HFFc6 (cell line): ENCODE data around the gene AATK. TPM values are rescaled to one million over a fixed set of nuclear protein-coding genes. Genes with fewer than 3 reads are reported as not detected.

Experiments
- DNase-seq: peaks from one replicate; pipeline ENCODE4 v3.0.0-alpha.2; 2018
- H3K27ac Mint-ChIP-seq: 2 replicates; pipeline ENCODE4 v1.8.0; 2020; ENCODE audit warnings: mild to moderate bottlenecking, mixed read lengths
- H3K27me3 Mint-ChIP-seq: 2 replicates; pipeline ENCODE4 v1.8.0; 2021; ENCODE audit warnings: mild to moderate bottlenecking, moderate library complexity, mixed read lengths; ENCODE audit not compliant: insufficient read depth
- H3K36me3 Mint-ChIP-seq: 2 replicates; pipeline ENCODE4 v1.8.0; 2021; ENCODE audit warnings: low read depth, mixed read lengths
- H3K4me1 Mint-ChIP-seq: 2 replicates; pipeline ENCODE4 v1.8.0; 2020; ENCODE audit warnings: low read depth, mixed read lengths
- H3K4me3 Mint-ChIP-seq: 2 replicates; pipeline ENCODE4 v1.8.0; 2020; ENCODE audit warnings: mild to moderate bottlenecking, moderate library complexity, mixed read lengths
- H3K9me3 Mint-ChIP-seq: 2 replicates; pipeline ENCODE4 v1.8.0; 2020; ENCODE audit warnings: mild to moderate bottlenecking, mixed read lengths
- total RNA-seq, 6 experiments: library from RNA; stranded (reverse); fragmentation: NEBNext Ultra II Directional; extraction: Animal tissue kit (Norgen Biotek cat#: 25700); gene quantifications; 2 replicates in 1 of 6; 3 replicates in 5 of 6; pipeline ENCODE4 v1.2.3, GENCODE V29; 2021
- TF ChIP-seq, protein P1 (sequence below): fragments of 200-600 bp; sonication (generic); IDR thresholded peaks from 2 replicates; pipeline ENCODE4 v1.5.0; 2021; ENCODE audit warnings: antibody characterized with exemption, mild to moderate bottlenecking

AATK gene
- total RNA-seq, 6 experiments from 2014 or later, result 0.15 to 0.59 (median 0.38) TPM

DNA sequence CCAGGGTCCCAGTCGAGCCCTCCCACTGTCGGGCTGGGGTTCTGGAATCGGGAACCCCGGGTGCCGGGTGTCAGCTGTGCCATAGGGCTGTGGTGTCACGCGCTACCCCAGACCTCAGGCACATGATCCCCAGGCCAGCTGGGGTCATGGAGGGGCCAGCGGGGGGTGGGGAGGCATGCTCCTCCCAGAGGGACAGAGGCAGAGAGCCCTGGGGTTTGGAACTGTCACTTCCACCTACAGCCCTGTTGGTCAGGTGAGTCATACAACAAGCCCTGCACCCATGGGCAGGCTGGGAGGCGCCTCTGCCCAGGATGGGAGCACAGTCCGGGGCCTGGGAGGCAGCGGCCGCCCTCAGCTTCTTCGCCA lies 68.1 kb downstream of the AATK start:
- Mint-ChIP-seq H3K36me3 (no peaks in the 10 kb centered on the region), H3K4me1 (peaks cover 42% of the 10 kb centered on the region), H3K4me3 (no peak overlapping the region; the same call in 1 of the 2 replicates), H3K27ac (peak overlapping the region; percentile 91), H3K27me3 (peaks cover 3% of the 10 kb centered on the region; the same call in 1 of the 2 replicates), H3K9me3 (no peaks in the 10 kb centered on the region)
- peak; percentile 10 for DNase-seq
- TF ChIP-seq, protein P1, sequence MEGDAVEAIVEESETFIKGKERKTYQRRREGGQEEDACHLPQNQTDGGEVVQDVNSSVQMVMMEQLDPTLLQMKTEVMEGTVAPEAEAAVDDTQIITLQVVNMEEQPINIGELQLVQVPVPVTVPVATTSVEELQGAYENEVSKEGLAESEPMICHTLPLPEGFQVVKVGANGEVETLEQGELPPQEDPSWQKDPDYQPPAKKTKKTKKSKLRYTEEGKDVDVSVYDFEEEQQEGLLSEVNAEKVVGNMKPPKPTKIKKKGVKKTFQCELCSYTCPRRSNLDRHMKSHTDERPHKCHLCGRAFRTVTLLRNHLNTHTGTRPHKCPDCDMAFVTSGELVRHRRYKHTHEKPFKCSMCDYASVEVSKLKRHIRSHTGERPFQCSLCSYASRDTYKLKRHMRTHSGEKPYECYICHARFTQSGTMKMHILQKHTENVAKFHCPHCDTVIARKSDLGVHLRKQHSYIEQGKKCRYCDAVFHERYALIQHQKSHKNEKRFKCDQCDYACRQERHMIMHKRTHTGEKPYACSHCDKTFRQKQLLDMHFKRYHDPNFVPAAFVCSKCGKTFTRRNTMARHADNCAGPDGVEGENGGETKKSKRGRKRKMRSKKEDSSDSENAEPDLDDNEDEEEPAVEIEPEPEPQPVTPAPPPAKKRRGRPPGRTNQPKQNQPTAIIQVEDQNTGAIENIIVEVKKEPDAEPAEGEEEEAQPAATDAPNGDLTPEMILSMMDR, result no peak

- peak overlapping the region; percentile 78 for H3K4me3 Mint-ChIP-seq
These were observed 68.7 kb downstream of the AATK start for GRCh38 chr17:81097134-81097942.

GRCh38 chr17:81096741-81097133 lies 69.3 kb downstream of the AATK start:
- no peaks in the 10 kb centered on the region for H3K36me3 Mint-ChIP-seq
- peaks cover 3% of the 10 kb centered on the region; the same call in 1 of the 2 replicates for H3K27me3 Mint-ChIP-seq
- H3K27ac Mint-ChIP-seq, result peak overlapping the region; percentile 98
- H3K9me3 Mint-ChIP-seq, result no peaks in the 10 kb centered on the region
- H3K4me1 Mint-ChIP-seq, result peaks cover 42% of the 10 kb centered on the region
- peak overlapping the region; percentile 20; the same call in 1 of the 2 replicates for H3K4me3 Mint-ChIP-seq
- no peak for DNase-seq
- TF ChIP-seq, protein P1, result no peak

More at GRCh38 chr17:81097134-81097942, 68.7 kb downstream of the AATK start:
- no peaks in the 10 kb centered on the region for H3K9me3 Mint-ChIP-seq
- peak overlapping the region; percentile 98 for H3K27ac Mint-ChIP-seq
- peaks cover 42% of the 10 kb centered on the region for H3K4me1 Mint-ChIP-seq
- no peaks in the 10 kb centered on the region for H3K36me3 Mint-ChIP-seq
- TF ChIP-seq, protein P1, result peak; percentile 88
- peaks cover 3% of the 10 kb centered on the region; the same call in 1 of the 2 replicates for H3K27me3 Mint-ChIP-seq
- DNase-seq, result peak; percentile 61

GRCh38 chr17:81095383-81095762 lies 70.6 kb downstream of the AATK start:
- peak overlapping the region; percentile 53; the same call in 1 of the 2 replicates for H3K4me3 Mint-ChIP-seq
- peaks cover 3% of the 10 kb centered on the region; the same call in 1 of the 2 replicates for H3K27me3 Mint-ChIP-seq
- TF ChIP-seq, protein P1, result no peak
- peak overlapping the region; percentile 98 for H3K27ac Mint-ChIP-seq
- no peaks in the 10 kb centered on the region for H3K36me3 Mint-ChIP-seq
- DNase-seq, result no peak
- no peaks in the 10 kb centered on the region for H3K9me3 Mint-ChIP-seq
- H3K4me1 Mint-ChIP-seq, result peaks cover 42% of the 10 kb centered on the region

DNA sequence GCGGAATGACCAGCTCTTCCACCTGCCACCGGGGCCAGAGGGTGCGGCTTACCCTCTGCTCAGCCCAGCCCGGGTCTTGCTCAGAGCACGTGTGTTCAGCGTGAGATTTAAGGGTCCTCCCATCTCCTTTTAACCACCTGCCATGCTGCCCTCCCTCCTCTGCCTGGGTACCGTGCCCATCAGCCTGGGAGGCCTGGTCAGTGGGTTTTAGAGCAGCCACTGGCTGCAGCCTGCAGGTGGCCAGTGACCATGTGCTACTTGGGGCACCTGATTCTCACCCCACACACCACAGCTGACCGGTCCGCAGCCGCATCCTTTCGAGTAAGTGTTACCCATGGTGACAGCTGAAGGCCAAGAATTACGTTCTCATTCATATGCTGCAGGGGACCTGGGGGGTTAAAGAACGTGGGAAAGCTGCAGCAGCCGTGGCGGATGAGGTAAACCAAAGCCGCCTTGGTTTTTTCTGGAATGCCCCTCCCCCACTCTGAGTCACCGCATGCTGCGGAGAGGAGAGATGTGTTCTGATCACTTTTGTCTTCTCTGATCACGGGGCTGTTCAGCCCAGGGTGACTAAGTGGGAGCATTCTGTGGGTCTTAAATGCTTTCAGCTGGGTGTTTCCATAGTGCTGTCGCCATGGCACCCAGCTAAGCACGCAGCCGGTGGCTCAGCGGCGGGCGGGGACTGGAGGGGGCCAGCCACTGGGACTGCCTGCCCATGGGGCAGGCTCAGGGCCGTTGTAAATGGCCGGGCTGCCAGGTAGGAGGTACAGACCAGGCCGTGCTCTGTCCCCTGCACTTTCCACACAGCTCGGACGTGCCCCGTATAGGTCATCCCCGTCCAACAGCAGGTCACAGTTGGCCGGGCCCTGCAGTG lies 71.3 kb downstream of the AATK start:
- Mint-ChIP-seq H3K27ac (peak overlapping the region; percentile 98), H3K36me3 (no peaks in the 10 kb centered on the region), H3K9me3 (no peaks in the 10 kb centered on the region), H3K27me3 (peaks cover 3% of the 10 kb centered on the region; the same call in 1 of the 2 replicates), H3K4me1 (peaks cover 42% of the 10 kb centered on the region), H3K4me3 (peak overlapping the region; percentile 71)
- DNase-seq, result peak; percentile 100
- TF ChIP-seq, protein P1, result peak; percentile 52
